GM20431 (cell line): ENCODE results near the gene TBC1D30.
"Not testable (repeated sequence)": the region's sequence is repeated elsewhere in the genome, so short reads cannot be mapped to it uniquely, and the experiment has no call there.

Experiments used
- in situ Hi-C: fragments of 300-500 bp; cut with MseI, MboI; formaldehyde crosslinking; loops from one replicate; pipeline ENCODE4 v1.15.0; 2020; ENCODE audit warnings: low sequenced_read_pairs; ENCODE audit not compliant: unreplicated experiment

The TBC1D30 gene

DNA sequence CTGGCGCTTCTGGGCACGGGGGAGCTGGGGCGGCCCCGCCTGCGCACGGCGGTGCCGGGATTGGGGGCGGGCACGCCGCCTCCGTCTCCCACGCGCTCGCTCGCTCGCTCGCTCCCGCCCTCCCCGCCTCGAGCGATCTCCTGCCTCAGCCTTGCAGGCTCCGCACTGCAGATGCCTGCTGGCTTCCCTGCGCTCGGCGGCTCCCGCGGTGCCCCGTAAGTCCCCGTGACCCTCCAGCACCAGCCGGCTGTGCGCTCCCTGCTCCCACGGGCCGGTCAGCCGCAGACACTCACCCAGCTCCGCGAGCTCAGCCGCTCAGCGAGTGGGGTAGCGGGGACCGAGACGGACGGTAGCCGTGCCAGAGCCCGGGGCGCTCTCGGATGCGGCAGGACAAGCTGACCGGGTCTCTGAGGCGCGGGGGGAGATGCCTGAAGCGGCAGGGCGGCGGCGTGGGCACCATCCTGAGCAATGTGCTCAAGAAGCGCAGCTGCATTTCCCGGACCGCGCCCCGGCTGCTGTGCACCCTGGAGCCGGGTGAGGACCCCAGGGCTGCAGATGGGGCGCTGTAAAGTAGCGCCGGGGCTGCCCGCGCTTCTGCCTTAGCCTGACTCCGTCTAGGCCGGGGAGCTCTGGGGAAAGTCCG, at the start of gene TBC1D30:
TBC1D30 (plus strand) TSS at position 148 of the 643 bp plus-strand sequence; CDS start at position 381, 233 bp downstream.
- in situ Hi-C loops = no loop called here

DNA sequence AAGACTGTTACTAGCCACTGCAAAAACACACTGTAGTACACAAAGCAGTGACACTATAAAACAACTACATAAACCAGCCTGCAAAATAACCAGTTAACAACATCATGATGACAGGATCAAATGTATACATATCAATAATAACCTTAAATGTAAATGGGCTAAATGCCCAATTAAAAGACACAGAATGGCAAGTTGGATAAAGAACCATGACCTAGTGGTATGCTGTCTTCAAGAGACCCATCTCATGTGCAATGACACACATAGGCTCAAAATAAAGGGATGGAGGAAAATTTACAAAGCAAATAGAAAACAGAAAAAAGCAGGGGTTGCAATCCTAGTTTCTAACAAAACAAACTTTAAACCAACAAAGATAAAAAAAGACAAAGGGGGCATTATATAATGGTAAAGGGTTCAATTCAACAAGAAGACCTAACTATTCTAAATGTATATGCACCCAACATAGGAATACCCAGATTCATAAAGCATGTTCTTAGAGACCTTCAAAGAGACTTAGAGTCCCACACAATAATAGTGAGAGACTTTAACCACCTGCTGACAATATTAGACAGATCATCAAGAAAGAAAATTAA, 49.2 kb upstream of the TBC1D30 start:
- in situ Hi-C loops = not testable (repeated sequence)

GRCh38 chr12:64779354-64779974, 45.0 kb upstream of the TBC1D30 start:
- in situ Hi-C loops = no loop called here

DNA sequence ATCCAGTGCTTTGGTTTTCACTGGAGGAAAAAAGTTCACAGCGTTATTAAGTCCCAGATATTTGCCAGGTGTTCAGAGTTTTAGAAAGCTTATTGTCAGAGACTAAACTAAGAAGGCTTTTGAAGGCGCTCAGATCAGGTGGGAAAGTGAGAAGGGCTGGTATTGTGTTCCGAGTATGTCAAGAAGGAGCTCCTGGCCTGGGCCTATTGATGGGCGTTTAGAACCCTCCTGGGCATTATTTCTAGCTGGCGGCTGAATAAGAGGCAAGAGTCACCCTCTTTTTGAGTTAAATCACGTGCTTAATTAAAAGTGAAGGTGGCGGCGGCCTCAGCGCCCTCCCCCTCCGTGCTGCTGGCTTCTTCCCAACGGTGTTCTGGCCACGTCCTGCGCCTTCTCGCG, 44.3 kb upstream of the TBC1D30 start:
- in situ Hi-C loops = no loop called here

- in situ Hi-C loops = no loop called here
These were observed 43.7 kb upstream of the TBC1D30 start for GRCh38 chr12:64780531-64781279.

- in situ Hi-C loops = no loop called here
These were observed 42.9 kb upstream of the TBC1D30 start for GRCh38 chr12:64781280-64782190.

DNA sequence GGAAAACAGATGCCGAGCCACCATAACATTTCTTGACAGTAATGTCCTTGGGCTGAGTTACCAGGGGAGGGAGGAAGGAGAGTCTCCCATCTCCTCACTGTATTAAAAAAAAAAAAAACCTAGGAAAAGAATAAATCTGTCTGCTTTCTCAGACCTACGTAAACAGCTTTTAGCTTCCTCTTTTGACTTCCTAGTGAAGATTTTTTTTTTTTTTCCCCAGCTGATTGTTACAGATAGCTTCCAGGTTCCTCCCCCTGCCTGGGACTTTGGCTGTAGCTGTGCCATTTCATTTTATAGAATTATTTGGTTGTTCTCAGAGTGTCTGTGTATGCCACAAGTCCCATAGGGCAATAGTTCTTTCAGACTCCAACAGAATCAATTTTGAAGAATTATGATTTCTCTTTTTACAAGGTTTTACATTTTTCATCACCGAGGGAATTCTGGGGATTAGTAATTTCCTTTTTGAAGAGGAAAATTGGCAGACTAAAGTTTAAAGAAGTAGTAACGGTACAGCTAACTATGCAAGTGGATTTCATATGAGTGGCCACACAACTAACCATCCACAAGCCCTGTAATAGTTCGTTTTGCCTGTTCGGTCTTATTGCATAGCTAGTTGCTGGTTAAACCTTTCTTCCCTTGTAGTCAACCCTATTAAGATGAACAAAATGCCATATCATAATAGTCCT, 42.1 kb upstream of the TBC1D30 start:
- in situ Hi-C loops = no loop called here

DNA sequence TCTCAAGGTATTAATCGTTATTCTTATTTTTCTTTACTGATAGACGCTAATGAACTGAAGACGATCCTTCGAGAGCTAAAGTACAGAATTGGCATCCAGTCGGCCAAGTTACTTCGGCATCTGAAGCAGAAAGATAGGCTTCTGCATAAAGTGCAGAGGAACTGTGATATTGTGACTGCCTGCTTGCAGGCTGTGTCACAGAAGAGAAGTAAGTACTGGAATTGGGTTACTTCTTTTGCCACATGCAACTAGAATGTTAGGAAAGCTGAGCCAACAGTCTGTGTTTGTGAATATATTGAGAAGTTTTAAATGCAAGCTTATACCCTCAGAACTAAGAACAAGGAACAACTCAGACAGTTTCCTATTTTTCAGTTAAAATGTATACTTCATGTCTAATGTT, 38.6 kb upstream of the TBC1D30 start:
- in situ Hi-C loops = no loop called here

DNA sequence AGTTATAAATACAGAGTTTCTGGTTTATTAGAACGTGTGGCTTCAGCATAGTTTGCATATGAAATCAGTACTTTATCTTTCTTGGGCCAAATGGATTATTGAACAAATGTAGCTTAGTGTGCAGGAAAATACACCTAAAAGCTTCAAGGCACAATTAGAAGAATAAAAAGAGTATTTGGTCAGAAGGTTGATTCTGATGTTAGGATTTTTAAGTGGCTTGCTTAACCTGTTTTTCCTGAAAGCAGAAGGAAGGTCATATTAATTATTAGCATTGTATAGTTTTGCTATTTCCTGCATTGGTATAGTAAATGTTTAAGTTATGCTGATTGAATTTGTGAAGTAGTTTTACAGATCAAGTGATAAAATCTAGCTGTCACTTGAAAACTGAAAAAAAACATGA, 34.3 kb upstream of the TBC1D30 start:
- in situ Hi-C loops = no loop called here

GRCh38 chr12:64791036-64791435, 33.4 kb upstream of the TBC1D30 start:
- in situ Hi-C loops = no loop called here

- in situ Hi-C loops = no loop called here
These were observed 32.3 kb upstream of the TBC1D30 start for GRCh38 chr12:64792128-64792527.

- in situ Hi-C loops = no loop called here
These were observed 30.8 kb upstream of the TBC1D30 start for GRCh38 chr12:64793610-64794009.

DNA sequence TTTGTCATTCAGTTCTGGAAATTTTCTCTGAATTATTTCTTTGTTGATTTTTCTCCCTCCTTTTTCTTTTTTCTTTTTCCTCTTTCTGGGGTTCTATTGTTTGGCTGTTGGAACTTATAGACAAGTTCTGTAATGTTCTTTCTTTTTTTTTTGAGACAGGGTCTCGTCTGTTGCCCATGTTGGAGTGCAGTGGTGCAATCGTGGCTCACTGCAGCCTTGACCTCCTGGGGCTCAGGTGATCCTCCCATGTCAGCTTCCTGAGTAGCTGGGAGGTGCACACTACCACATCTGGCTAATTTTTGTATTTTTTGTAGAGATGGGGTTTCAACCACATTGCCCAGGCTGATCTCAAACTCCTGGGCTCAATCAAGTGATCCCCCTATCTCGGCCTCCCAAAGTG, 30.1 kb upstream of the TBC1D30 start:
- in situ Hi-C loops = no loop called here

DNA sequence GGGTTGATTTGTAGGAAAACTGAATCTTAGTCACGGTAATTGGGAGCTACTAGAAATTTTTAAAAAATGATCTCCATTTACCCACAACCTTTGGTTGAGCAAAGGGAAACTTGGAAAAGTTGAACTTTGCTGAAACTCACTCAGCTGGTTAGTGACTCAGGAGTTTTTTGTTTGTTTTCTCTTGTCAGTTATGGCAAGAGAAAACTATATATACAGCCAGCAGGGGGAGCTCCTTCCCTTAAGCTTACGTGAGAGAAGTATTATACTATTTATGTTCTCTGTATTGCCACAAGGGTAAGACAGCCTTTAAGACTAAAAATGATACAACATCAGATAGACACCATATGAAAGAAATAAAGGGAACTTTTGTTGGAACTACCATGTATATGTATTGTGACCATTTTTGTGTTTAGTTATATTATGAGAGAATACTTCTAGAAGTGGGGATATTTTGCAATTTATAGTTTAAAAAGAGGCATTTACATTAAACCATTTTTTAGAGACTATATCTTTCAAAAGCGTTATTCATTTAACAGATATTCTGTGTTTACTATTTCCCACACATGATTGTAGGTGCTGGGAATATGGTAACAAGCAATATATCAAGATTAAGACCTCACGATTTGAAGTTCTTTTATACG, 28.1 kb upstream of the TBC1D30 start:
- in situ Hi-C loops = no loop called here

GRCh38 chr12:64797156-64797555, 27.3 kb upstream of the TBC1D30 start:
- in situ Hi-C loops = no loop called here

DNA sequence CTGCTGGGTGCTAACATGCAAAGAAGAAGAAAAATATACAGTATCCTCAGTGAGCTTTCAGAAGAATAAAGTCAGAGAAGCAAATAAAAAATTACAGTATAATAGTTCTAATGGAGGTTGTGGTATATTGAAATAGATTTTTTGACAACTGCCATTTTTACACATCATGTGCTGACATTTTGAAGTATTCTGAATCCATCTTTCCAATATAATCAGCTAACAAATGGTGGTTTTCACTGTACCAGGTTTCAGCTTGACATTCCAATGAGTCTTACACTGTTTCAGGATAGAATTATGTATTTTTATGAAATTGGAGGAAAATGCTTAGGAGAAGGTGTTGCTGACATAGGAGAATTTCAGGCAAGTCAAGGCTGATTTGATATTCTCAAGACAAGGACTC, 26.3 kb upstream of the TBC1D30 start:
- in situ Hi-C loops = no loop called here

DNA sequence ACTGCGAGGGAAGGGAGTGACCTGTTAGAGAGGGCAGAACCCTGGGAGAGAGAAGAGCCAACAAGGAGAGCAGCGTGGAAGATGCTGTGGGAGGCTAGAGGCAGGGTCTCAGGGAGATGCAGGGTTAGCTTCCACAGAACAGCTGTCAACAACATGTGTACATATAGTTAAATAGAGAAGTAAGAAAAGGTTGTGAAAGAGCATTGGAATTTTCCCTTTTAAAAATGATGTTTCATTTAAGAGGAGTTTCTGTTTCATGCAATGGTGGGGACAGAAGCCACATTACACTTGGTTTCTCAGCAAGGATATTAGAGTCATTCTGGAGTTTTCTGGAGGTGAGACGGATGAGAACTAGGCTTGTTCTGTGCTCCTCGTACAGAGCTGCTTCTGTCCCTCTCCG, 23.8 kb upstream of the TBC1D30 start:
- in situ Hi-C loops = no loop called here

- in situ Hi-C loops = no loop called here
These were observed 23.1 kb upstream of the TBC1D30 start for GRCh38 chr12:64801381-64801780.

DNA sequence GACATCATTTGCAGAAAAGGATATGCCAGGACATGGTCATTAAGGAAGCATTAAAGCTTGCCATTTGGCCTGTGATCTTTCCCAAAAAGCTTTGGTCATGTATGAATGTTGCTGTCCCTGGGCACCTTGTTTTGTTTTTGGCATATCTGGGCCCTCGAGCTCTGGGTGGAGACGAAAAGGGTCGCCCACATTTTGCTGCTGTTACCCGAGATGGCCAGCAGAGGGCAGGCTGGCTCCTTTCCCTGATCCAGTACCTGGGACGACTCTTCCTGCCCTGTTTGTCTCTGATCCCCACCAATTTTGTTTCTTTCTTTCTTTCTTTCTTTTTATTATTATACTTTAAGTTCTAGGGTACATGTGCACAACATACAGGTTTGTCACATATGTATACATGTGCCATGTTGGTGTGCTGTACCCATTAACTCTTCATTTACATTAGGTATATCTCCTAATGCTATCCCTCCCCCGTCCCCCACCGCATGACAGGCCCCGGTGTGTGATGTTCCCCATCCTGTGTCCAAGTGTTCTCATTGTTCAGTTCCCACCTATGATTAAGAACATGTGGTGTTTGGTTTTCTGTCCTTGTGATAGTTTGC, 22.2 kb upstream of the TBC1D30 start:
- in situ Hi-C loops = not testable (repeated sequence)
